Tibial nerve (tissue), 4 donors: Measurements from ENCODE around the gene TNKS1BP1.

Experiments used
- EP300 ChIP-seq, 2 donors: sonication (generic); formaldehyde crosslinking; IDR thresholded peaks; one replicate each; pipeline ENCODE4 v1.6.1; 2017; ENCODE audit warnings: antibody characterized with exemption in 2 of 2, mild to moderate bottlenecking in 1 of 2
- POLR2A ChIP-seq, 2 donors: fragments of 450-650 bp; IDR thresholded peaks; one replicate each; pipeline ENCODE4 v1.6.1; 2017; ENCODE audit warnings: antibody characterized with exemption in 2 of 2, mild to moderate bottlenecking in 2 of 2, moderate library complexity in 2 of 2
- TF ChIP-seq, protein P1 (sequence below), 5 experiments: fragments of 200-600 bp in 3 of 5; fragments of 450-650 bp in 2 of 5; sonication (generic) in 3 of 5; IDR thresholded peaks; one replicate each; pipeline ENCODE4 v1.5.1; 2016 to 2019; ENCODE audit warnings: antibody characterized with exemption in 5 of 5, mild to moderate bottlenecking in 3 of 5, moderate library complexity in 2 of 5

DNA sequence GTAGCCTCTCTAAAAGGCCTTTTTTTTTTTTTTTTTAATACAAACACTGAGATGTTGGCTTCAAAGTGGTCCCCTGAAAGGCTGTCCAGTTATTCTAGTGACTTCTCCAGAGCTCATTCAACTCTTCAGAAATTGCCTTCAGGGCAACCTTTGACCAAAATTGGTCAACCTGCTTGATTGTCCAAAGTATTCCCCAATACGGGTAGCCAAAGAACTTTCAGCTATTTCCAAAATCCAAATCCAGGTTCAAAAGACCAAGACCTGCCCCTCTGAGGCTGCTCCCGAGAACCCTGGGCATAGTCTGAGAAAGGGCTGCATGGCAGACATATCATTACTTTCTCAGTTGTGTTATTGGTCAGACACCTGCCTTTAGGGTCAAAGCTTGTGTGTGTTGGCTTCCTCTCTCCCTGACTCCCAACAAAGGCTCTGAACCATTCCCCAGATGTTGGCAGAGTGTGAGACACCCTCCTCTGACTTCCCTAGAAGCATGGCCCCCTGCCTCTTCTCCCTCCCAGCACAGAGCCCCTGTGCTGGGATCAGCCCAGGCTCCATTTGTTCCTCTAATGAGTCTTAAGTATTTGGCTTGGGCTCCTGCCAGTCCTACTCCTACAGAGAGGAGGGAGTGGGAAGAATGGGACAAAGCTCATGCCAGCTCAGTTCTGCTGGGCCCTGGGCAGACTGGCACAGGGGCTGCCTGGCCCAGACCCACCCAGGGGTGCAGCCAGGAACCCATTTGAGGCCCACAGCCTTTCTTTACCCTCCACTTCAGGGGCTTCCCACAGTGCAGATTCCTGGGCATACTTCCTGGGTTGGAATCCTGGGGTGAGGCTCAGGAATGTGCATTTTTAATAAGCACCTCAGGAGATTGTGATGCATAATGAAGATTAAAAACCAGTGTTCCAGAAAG, 30.3 kb downstream of the TNKS1BP1 start:
- TF ChIP-seq, protein P1, sequence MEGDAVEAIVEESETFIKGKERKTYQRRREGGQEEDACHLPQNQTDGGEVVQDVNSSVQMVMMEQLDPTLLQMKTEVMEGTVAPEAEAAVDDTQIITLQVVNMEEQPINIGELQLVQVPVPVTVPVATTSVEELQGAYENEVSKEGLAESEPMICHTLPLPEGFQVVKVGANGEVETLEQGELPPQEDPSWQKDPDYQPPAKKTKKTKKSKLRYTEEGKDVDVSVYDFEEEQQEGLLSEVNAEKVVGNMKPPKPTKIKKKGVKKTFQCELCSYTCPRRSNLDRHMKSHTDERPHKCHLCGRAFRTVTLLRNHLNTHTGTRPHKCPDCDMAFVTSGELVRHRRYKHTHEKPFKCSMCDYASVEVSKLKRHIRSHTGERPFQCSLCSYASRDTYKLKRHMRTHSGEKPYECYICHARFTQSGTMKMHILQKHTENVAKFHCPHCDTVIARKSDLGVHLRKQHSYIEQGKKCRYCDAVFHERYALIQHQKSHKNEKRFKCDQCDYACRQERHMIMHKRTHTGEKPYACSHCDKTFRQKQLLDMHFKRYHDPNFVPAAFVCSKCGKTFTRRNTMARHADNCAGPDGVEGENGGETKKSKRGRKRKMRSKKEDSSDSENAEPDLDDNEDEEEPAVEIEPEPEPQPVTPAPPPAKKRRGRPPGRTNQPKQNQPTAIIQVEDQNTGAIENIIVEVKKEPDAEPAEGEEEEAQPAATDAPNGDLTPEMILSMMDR (IDR thresholded peaks at IDR 0.05): no peak
- TF ChIP-seq POLR2A (IDR thresholded peaks at IDR 0.05): no peak
- TF ChIP-seq EP300 (IDR thresholded peaks at IDR 0.05): no peak
